Nephron progenitor cell (in vitro differentiated cells): ENCODE measurements around the gene RRP7A.
A peak's percentile ranks its signal among the peaks of the same experiment; 100 is the strongest.
"Not testable (repeated sequence)": the region's sequence is repeated elsewhere in the genome, so short reads cannot be mapped to it uniquely, and the experiment has no call there.

ENCODE experiments used
- DNase-seq: peaks from one replicate; pipeline ENCODE4 v3.0.0; 2021
- H3K27ac Mint-ChIP-seq: 2 replicates; pipeline ENCODE4 v1.8.0; 2021; ENCODE audit warnings: mild to moderate bottlenecking, moderate library complexity, mixed read lengths
- H3K27me3 Mint-ChIP-seq: 2 replicates; pipeline ENCODE4 v1.8.0; 2021; ENCODE audit warnings: mild to moderate bottlenecking, low read depth, mixed read lengths; ENCODE audit not compliant: poor library complexity
- H3K36me3 Mint-ChIP-seq: 2 replicates; pipeline ENCODE4 v1.8.0; 2021; ENCODE audit warnings: low read depth, mixed read lengths
- H3K4me1 Mint-ChIP-seq: 2 replicates; pipeline ENCODE4 v1.8.0; 2021; ENCODE audit warnings: mixed read lengths
- H3K4me3 Mint-ChIP-seq: 2 replicates; pipeline ENCODE4 v1.8.0; 2021; ENCODE audit warnings: mild to moderate bottlenecking, moderate library complexity, mixed read lengths
- H3K9me3 Mint-ChIP-seq: 2 replicates; pipeline ENCODE4 v1.8.0; 2021; ENCODE audit warnings: mild to moderate bottlenecking, moderate library complexity, mixed read lengths
- CTCF ChIP-seq: fragments of 200-600 bp; sonication (generic); IDR thresholded peaks from 2 replicates; pipeline ENCODE4 v1.5.0; 2021; ENCODE audit warnings: antibody characterized with exemption

Gene RRP7A

GRCh38 chr22:42549331-42550060 is 29.9 kb upstream of the RRP7A start:
- H3K27ac Mint-ChIP-seq, result no peak overlapping the region
- H3K36me3 Mint-ChIP-seq, result peaks cover 5% of the 10 kb centered on the region
- H3K27me3 Mint-ChIP-seq, result peaks cover 45% of the 10 kb centered on the region
- DNase-seq, result no peak
- H3K4me3 Mint-ChIP-seq, result no peak overlapping the region
- H3K4me1 Mint-ChIP-seq, result peaks cover 29% of the 10 kb centered on the region
- TF ChIP-seq CTCF, result no peak
- H3K9me3 Mint-ChIP-seq, result peaks cover 23% of the 10 kb centered on the region

GRCh38 chr22:42548597-42549330 is 29.2 kb upstream of the RRP7A start:
- Mint-ChIP-seq H3K27me3 (peaks cover 43% of the 10 kb centered on the region), H3K4me1 (peaks cover 22% of the 10 kb centered on the region), H3K36me3 (peaks cover 5% of the 10 kb centered on the region), H3K9me3 (peaks cover 23% of the 10 kb centered on the region), H3K27ac (no peak overlapping the region), H3K4me3 (no peak overlapping the region)
- TF ChIP-seq CTCF, result no peak
- no peak for DNase-seq

- H3K9me3 Mint-ChIP-seq, result peaks cover 21% of the 10 kb centered on the region
- H3K36me3 Mint-ChIP-seq, H3K27ac Mint-ChIP-seq, DNase-seq, H3K4me3 Mint-ChIP-seq: not testable (repeated sequence)
- H3K4me1 Mint-ChIP-seq, result peaks cover 21% of the 10 kb centered on the region
- H3K27me3 Mint-ChIP-seq, result peaks cover 44% of the 10 kb centered on the region
These were observed 28.5 kb upstream of the RRP7A start for GRCh38 chr22:42548126-42548525.

- H3K27ac Mint-ChIP-seq, result peak overlapping the region; percentile 43
- H3K4me1 Mint-ChIP-seq, result peaks cover 21% of the 10 kb centered on the region
- peaks cover 17% of the 10 kb centered on the region for H3K9me3 Mint-ChIP-seq
- peaks cover 5% of the 10 kb centered on the region for H3K36me3 Mint-ChIP-seq
- TF ChIP-seq CTCF, result no peak
- DNase-seq, result no peak
- H3K4me3 Mint-ChIP-seq, result no peak overlapping the region
- peaks cover 43% of the 10 kb centered on the region for H3K27me3 Mint-ChIP-seq
These were observed 28.0 kb upstream of the RRP7A start for GRCh38 chr22:42547562-42547961.

GRCh38 chr22:42544686-42545085 is 25.1 kb upstream of the RRP7A start:
- Mint-ChIP-seq H3K4me3 (no peak overlapping the region), H3K9me3 (no peaks in the 10 kb centered on the region), H3K36me3 (no peaks in the 10 kb centered on the region), H3K27me3 (peaks cover 37% of the 10 kb centered on the region), H3K4me1 (peaks cover 15% of the 10 kb centered on the region), H3K27ac (no peak overlapping the region)
- no peak for DNase-seq
- TF ChIP-seq CTCF, result no peak

GRCh38 chr22:42539236-42539771 is 19.7 kb upstream of the RRP7A start:
- Mint-ChIP-seq H3K27me3 (peaks cover 20% of the 10 kb centered on the region), H3K4me1 (peaks cover 22% of the 10 kb centered on the region)

GRCh38 chr22:42537199-42537831 is 17.7 kb upstream of the RRP7A start:
- H3K27ac Mint-ChIP-seq, H3K9me3 Mint-ChIP-seq, H3K36me3 Mint-ChIP-seq, H3K27me3 Mint-ChIP-seq, DNase-seq, H3K4me3 Mint-ChIP-seq: not testable (repeated sequence)
- peaks cover 38% of the 10 kb centered on the region for H3K4me1 Mint-ChIP-seq

More at GRCh38 chr22:42539236-42539771, 19.7 kb upstream of the RRP7A start:
- not testable (repeated sequence) for H3K4me3 Mint-ChIP-seq, DNase-seq, H3K27ac Mint-ChIP-seq, H3K36me3 Mint-ChIP-seq, H3K9me3 Mint-ChIP-seq

- H3K9me3 Mint-ChIP-seq, H3K27ac Mint-ChIP-seq: not testable (repeated sequence)
These were observed 17.0 kb upstream of the RRP7A start for GRCh38 chr22:42536634-42537033.

More at GRCh38 chr22:42536634-42537033, 17.0 kb upstream of the RRP7A start:
- H3K27me3 Mint-ChIP-seq, H3K36me3 Mint-ChIP-seq, H3K4me3 Mint-ChIP-seq, DNase-seq: not testable (repeated sequence)
- peaks cover 45% of the 10 kb centered on the region for H3K4me1 Mint-ChIP-seq
